Astrocyte (in vitro differentiated cells and primary cell): ENCODE data around the gene SART3. TPM values are rescaled to one million over a fixed set of nuclear protein-coding genes. Genes with fewer than 3 reads are reported as not detected.
"Not testable (repeated sequence)": the region's sequence is repeated elsewhere in the genome, so short reads cannot be mapped to it uniquely, and the experiment has no call there.

Source experiments
- DNase-seq: peaks from one replicate; pipeline ENCODE4 v3.0.0-alpha.2; 2010; ENCODE audit warnings: low read depth
- FAIRE-seq: peaks from 2 replicates; lab custom pipeline; 2011; peaks lifted over from hg19 to GRCh38; lab: Jason Lieb, UNC
- H2AFZ ChIP-seq: 2 replicates; pipeline ENCODE4 v1.6.0; 2012; ENCODE audit warnings: low read depth, low read length, inconsistent platforms
- H3K27ac ChIP-seq: 2 replicates; pipeline ENCODE4 v1.5.1; 2011; ENCODE audit warnings: low read depth, low read length, inconsistent platforms
- H3K27me3 ChIP-seq: 2 replicates; pipeline ENCODE4 v1.6.0; 2011; ENCODE audit warnings: low read length, inconsistent platforms; ENCODE audit not compliant: insufficient read depth
- H3K36me3 ChIP-seq: 2 replicates; pipeline ENCODE4 v1.5.1; 2011; ENCODE audit warnings: low read length, inconsistent platforms; ENCODE audit not compliant: insufficient read depth
- H3K4me1 ChIP-seq: 2 replicates; pipeline ENCODE4 v1.5.1; 2011; ENCODE audit warnings: low read length, inconsistent platforms; ENCODE audit not compliant: insufficient read depth
- H3K4me2 ChIP-seq: 2 replicates; pipeline ENCODE4 v1.6.0; 2012; ENCODE audit warnings: low read length, inconsistent platforms
- H3K4me3 ChIP-seq: 2 replicates; pipeline ENCODE4 v1.5.1; 2011; ENCODE audit warnings: low read depth, mild to moderate bottlenecking, low read length, inconsistent platforms; ENCODE audit not compliant: insufficient read depth
- H3K79me2 ChIP-seq: 2 replicates; pipeline ENCODE4 v1.6.0; 2012; ENCODE audit warnings: mild to moderate bottlenecking, low read length, inconsistent platforms; ENCODE audit not compliant: insufficient read depth
- H3K9ac ChIP-seq: 2 replicates; pipeline ENCODE4 v1.6.0; 2012; ENCODE audit warnings: mild to moderate bottlenecking, low read length, inconsistent platforms
- H3K9me3 ChIP-seq: 2 replicates; pipeline ENCODE4 v1.5.1; 2012; ENCODE audit warnings: low read depth, mild to moderate bottlenecking, low read length, inconsistent platforms; ENCODE audit not compliant: insufficient read depth
- H4K20me1 ChIP-seq: 2 replicates; pipeline ENCODE4 v1.6.0; 2012; ENCODE audit warnings: low read length, inconsistent platforms; ENCODE audit not compliant: insufficient read depth
- H3K27ac Mint-ChIP-seq: one replicate; pipeline ENCODE4 v1.8.0; 2021; ENCODE audit warnings: mild to moderate bottlenecking, mixed read lengths; ENCODE audit not compliant: unreplicated experiment
- H3K27me3 Mint-ChIP-seq: one replicate; pipeline ENCODE4 v1.8.0; 2021; ENCODE audit warnings: low read depth, mixed read lengths; ENCODE audit not compliant: unreplicated experiment
- H3K36me3 Mint-ChIP-seq: one replicate; pipeline ENCODE4 v1.8.0; 2021; ENCODE audit warnings: low read depth, mixed read lengths; ENCODE audit not compliant: unreplicated experiment
- H3K4me1 Mint-ChIP-seq: one replicate; pipeline ENCODE4 v1.8.0; 2021; ENCODE audit warnings: low read depth, mixed read lengths; ENCODE audit not compliant: unreplicated experiment
- H3K4me3 Mint-ChIP-seq: one replicate; pipeline ENCODE4 v1.8.0; 2021; ENCODE audit warnings: mild to moderate bottlenecking, moderate library complexity, mixed read lengths; ENCODE audit not compliant: unreplicated experiment
- H3K9me3 Mint-ChIP-seq: one replicate; pipeline ENCODE4 v1.8.0; 2021; ENCODE audit warnings: mild to moderate bottlenecking, mixed read lengths; ENCODE audit not compliant: unreplicated experiment
- EZH2 ChIP-seq: IDR thresholded peaks from 2 replicates; pipeline ENCODE4 v1.6.1; 2012; ENCODE audit warnings: mild to moderate bottlenecking, low read length, inconsistent platforms; ENCODE audit not compliant: insufficient read depth
- total RNA-seq: library from RNA; stranded (reverse); gene quantifications from 2 replicates; pipeline ENCODE4 v1.2.1, GENCODE V29; 2021
- TF ChIP-seq, protein P1 (sequence below): IDR thresholded peaks from 2 replicates; pipeline ENCODE4 v1.5.1; 2011; ENCODE audit warnings: low read depth, mild to moderate bottlenecking, inconsistent platforms, low read length, moderate library complexity; ENCODE audit not compliant: insufficient read depth

SART3 gene
- total RNA-seq, 1 donor from 2014 or later = 48.4 TPM

DNA sequence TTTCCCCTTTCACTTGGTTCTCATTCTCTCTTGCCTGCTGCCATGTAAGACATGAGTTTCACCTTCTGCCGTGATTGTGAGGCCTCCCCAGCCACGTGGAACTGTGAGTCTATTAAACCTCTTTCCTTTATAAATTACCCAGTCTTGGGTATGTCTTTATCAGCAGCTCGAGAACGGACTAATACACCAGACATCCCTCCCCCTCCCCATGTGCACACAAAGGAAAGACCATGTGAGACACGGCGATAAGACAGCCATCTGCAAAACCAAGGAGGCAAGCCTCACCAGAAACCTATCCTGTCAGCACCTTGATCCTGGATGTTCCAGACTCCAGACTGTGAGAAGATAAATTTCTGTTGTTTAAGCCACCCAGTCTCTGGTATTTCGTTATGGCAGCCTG is 75.6 kb downstream of the SART3 start:
- not testable (repeated sequence) for H3K36me3 Mint-ChIP-seq, H3K4me2 ChIP-seq, H3K36me3 ChIP-seq, H2AFZ ChIP-seq, FAIRE-seq, H3K9me3 ChIP-seq, H3K4me3 Mint-ChIP-seq, H3K4me1 ChIP-seq, H3K27ac Mint-ChIP-seq, H3K27ac ChIP-seq, H3K4me3 ChIP-seq, H3K27me3 Mint-ChIP-seq, H4K20me1 ChIP-seq, H3K27me3 ChIP-seq, H3K79me2 ChIP-seq, H3K9ac ChIP-seq, H3K9me3 Mint-ChIP-seq, DNase-seq
- peaks cover 16% of the 10 kb centered on the region for H3K4me1 Mint-ChIP-seq

DNA sequence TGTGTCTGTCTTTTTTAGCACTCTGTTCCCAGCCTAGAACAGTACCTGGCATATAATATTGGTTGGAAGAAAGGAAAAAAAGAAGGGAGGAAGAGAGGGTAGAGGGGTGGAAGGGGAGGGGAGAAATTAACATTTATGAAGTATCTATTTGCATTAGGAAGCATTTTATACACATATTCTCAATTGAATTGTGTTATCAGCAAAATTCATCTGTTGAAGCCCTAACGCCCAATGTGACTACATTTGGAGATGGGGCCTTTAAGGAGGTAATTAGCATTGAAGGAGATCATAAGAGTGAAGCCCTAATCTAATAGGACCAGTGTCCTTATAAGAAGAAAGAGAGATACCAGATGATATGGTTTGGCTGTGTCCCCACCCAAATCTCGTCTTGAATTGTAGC is 76.1 kb downstream of the SART3 start:
- H3K27me3 Mint-ChIP-seq = peaks cover 4% of the 10 kb centered on the region
- peaks cover 16% of the 10 kb centered on the region for H3K4me1 Mint-ChIP-seq
- no peak overlapping the region for H3K4me2 ChIP-seq
- no peaks in the 10 kb centered on the region for H4K20me1 ChIP-seq
- TF ChIP-seq EZH2 = no peak
- TF ChIP-seq, protein P1, sequence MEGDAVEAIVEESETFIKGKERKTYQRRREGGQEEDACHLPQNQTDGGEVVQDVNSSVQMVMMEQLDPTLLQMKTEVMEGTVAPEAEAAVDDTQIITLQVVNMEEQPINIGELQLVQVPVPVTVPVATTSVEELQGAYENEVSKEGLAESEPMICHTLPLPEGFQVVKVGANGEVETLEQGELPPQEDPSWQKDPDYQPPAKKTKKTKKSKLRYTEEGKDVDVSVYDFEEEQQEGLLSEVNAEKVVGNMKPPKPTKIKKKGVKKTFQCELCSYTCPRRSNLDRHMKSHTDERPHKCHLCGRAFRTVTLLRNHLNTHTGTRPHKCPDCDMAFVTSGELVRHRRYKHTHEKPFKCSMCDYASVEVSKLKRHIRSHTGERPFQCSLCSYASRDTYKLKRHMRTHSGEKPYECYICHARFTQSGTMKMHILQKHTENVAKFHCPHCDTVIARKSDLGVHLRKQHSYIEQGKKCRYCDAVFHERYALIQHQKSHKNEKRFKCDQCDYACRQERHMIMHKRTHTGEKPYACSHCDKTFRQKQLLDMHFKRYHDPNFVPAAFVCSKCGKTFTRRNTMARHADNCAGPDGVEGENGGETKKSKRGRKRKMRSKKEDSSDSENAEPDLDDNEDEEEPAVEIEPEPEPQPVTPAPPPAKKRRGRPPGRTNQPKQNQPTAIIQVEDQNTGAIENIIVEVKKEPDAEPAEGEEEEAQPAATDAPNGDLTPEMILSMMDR = no peak
- peaks cover 7% of the 10 kb centered on the region for H3K4me1 ChIP-seq
- no peak overlapping the region for H3K4me3 Mint-ChIP-seq
- H3K9me3 Mint-ChIP-seq = peaks cover 5% of the 10 kb centered on the region
- H3K27ac Mint-ChIP-seq = no peak overlapping the region
- H3K36me3 Mint-ChIP-seq = no peaks in the 10 kb centered on the region
- no peak overlapping the region for H3K4me3 ChIP-seq
- H2AFZ ChIP-seq = no peak overlapping the region
- no peak overlapping the region for H3K27ac ChIP-seq
- no peak for FAIRE-seq
- H3K9me3 ChIP-seq = no peaks in the 10 kb centered on the region
- H3K36me3 ChIP-seq = no peaks in the 10 kb centered on the region
- H3K9ac ChIP-seq = no peak overlapping the region
- H3K27me3 ChIP-seq = no peaks in the 10 kb centered on the region
- DNase-seq = no peak
- H3K79me2 ChIP-seq = no peaks in the 10 kb centered on the region

DNA sequence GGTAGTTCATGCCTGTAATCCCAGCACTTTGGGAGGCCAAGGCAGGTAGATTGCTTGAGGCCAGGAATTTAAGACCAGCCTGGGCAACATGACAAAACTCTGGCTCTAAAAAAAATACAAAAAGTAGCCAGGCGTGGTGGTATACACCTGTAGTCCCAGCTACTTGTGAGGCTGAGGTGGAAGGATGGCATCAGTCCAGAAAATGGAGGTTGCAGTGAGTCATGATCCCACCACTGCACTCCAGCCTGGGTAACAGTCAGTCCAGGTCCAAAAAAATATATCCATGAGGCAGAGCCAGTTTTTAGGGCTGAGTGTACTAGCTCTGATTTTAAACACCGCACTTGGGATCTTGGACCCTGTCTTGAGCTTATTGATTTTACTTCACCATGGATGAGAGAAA is 76.5 kb downstream of the SART3 start:
- TF ChIP-seq, protein P1 = no peak
- TF ChIP-seq EZH2 = no peak
- no peaks in the 10 kb centered on the region for H3K36me3 ChIP-seq
- no peak overlapping the region for H3K4me2 ChIP-seq
- H2AFZ ChIP-seq = no peak overlapping the region
- H3K79me2 ChIP-seq = no peaks in the 10 kb centered on the region
- H3K4me1 ChIP-seq = peaks cover 7% of the 10 kb centered on the region
- no peak overlapping the region for H3K27ac ChIP-seq
- peaks cover 9% of the 10 kb centered on the region for H3K9me3 Mint-ChIP-seq
- peaks cover 16% of the 10 kb centered on the region for H3K4me1 Mint-ChIP-seq
- no peak overlapping the region for H3K27ac Mint-ChIP-seq
- no peak overlapping the region for H3K4me3 ChIP-seq
- no peaks in the 10 kb centered on the region for H4K20me1 ChIP-seq
- no peak overlapping the region for H3K4me3 Mint-ChIP-seq
- FAIRE-seq = no peak
- peaks cover 5% of the 10 kb centered on the region for H3K27me3 Mint-ChIP-seq
- H3K27me3 ChIP-seq = no peaks in the 10 kb centered on the region
- DNase-seq = no peak
- H3K36me3 Mint-ChIP-seq = no peaks in the 10 kb centered on the region
- H3K9ac ChIP-seq = no peak overlapping the region
- no peaks in the 10 kb centered on the region for H3K9me3 ChIP-seq
